22Rv1 (cell line): Measurements from ENCODE around the gene CPLANE1.

ENCODE experiments used
- CTCF ChIP-seq: fragments of 450-650 bp; IDR thresholded peaks from 2 replicates; pipeline ENCODE4 v1.5.1; 2017; ENCODE audit warnings: mild to moderate bottlenecking
- ZFX ChIP-seq: fragments of 450-650 bp; IDR thresholded peaks from 2 replicates; pipeline ENCODE4 v1.6.1; 2017; ENCODE audit warnings: antibody characterized with exemption, borderline replicate concordance

- TF ChIP-seq CTCF (no peak), ZFX (no peak)
Measured at GRCh38 chr5:37198842-37199241, 50.3 kb downstream of the CPLANE1 start.
